ENCODE measurements around the gene TSPOAP1. TPM values are rescaled to one million over a fixed set of nuclear protein-coding genes. Genes with fewer than 3 reads are reported as not detected.
A peak's percentile ranks its signal among the peaks of the same experiment; 100 is the strongest.

TSPOAP1 gene
- total RNA-seq (2013; cell fraction: nucleolus; rRNA removed), result 52.4 and 53.8 TPM in 2 replicates
- total RNA-seq (2014; rRNA removed), result 5.6 and 5.7 TPM in 2 replicates
- 2.8 and 3.6 TPM in 2 replicates for total RNA-seq (2014; rRNA removed; fragmentation: Illumina TruSeq; extraction: Trizol)
- 6.5 and 8.8 TPM in 2 replicates for total RNA-seq (2021)
- 5.7 TPM for polyA plus RNA-seq (2011; ENCODE audit: low read depth)
- polyA plus RNA-seq (2011; rRNA removed), result 11.6 and 16.4 TPM in 2 replicates
- polyA plus RNA-seq (2011; cell fraction: cytosol; rRNA removed), result 12.2 and 16.5 TPM in 2 replicates
- 164 and 168 TPM in 2 replicates for polyA plus RNA-seq (2011; cell fraction: nucleus; rRNA removed)
- polyA plus RNA-seq (2012), result 9.8 and 14.2 TPM in 2 replicates
- polyA plus RNA-seq (2014; fragmentation: Illumina TruSeq; extraction: Trizol), result 1.2 and 4.2 TPM in 2 replicates
- under 1 TPM in 1 of 2 experiments, not detected in 1; 0.58 TPM for polyA plus RNA-seq (2014; fragmentation: Nextera tagmentation; extraction: Ambion mirVana)
- 8.5 and 10.9 TPM in 2 replicates for polyA plus RNA-seq (2014; rRNA removed)
- polyA plus RNA-seq (2016; fragmentation: Nextera tagmentation; extraction: Ambion mirVana), result 1 to 10 TPM; 2.2 to 3.2 TPM
- 7.2 and 17.1 TPM in 2 replicates for polyA minus RNA-seq (2011; rRNA and poly(A)+ RNA removed)
- polyA minus RNA-seq (2011; cell fraction: cytosol; rRNA and poly(A)+ RNA removed), result 6.4 and 6.7 TPM in 2 replicates
- 16.2 and 33.3 TPM in 2 replicates for polyA minus RNA-seq (2011; cell fraction: nucleus; rRNA and poly(A)+ RNA removed)
- percentile 65 among the genes with signal in this experiment for Bru-seq, nascent RNA
- percentile 74 among the genes with signal in this experiment for BruChase-seq, experiment 1, labeled RNA remaining after a 6-hour chase
- BruChase-seq, experiment 2, labeled RNA remaining after a 2-hour chase, result percentile 66 among the genes with signal in this experiment
- long read RNA-seq, experiment 1, full-length matches to known transcripts, result 1 of 2 reads
- long read RNA-seq, experiment 1, partial matches to known transcripts, result 0 of 2 reads
- long read RNA-seq, experiment 1, other reads (novel, unspliced or antisense), result 1 of 2 reads
- long read RNA-seq, experiment 2, full-length matches to known transcripts, result 3 of 3 reads
- long read RNA-seq, experiment 2, partial matches to known transcripts, result 0 of 3 reads
- long read RNA-seq, experiment 2, other reads (novel, unspliced or antisense), result 0 of 3 reads

DNA sequence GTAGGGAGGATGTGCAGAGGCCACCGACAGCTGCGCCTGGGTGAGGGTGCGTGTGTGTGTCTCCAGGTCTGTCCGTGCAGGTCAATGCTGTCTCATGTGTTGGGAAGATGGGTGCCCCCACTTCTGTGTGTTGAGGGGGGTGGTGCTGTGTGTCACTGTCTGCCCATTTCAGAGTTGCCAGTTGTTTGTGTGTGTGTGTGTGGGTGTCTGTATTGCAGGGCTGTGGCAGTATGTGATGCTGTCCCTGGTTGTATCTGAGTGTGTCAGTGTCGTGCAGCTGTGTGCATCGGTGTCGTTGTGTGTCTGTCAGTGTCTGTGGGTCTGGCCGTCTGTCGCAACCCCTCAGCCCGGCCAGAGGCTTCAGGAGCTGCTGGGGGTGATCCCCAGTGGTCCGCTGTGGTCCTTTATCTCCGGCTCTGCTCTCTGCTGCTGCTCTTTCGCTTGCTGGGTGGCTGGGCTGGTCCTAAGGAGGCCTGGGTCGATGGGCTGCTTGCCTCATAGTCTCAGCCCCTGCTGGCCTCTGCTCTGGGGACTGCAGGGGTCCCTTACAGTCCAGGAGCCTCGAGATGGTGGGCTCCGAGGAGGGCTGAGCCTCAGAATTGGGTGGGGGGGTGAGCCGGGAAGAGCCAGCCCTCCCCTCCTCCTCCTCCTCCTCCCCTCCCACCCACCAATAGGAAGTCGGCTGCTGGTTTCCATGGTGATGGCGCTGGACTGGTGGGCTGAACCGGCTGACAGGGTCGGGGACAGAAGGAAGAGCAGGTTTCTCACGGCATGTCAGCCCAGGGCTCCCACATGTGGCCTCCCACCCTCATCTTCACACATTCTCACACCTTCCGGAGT is at the start of gene TSPOAP1:
Gene TSPOAP1 (minus strand): TSS at position 601 of the 840 bp plus-strand sequence. CDS start 875 bp downstream, outside the sequence.
- RAD21 ChIA-PET (ENCODE audit: unreplicated experiment), result interaction anchor here (1.1 to 3.6 kb wide), 7 partner anchors 10 to 89 kb away, joined by 3 to 40 read pairs (median 7); partner anchors contain the start of genes RNF43 and SUPT4H1
- peak; percentile 95 for DNase-seq (ENCODE audit: low read depth, low spot score)
- CTCF ChIA-PET, result interaction anchor here (0.8 to 4.0 kb wide), 9 partner anchors 9 to 88 kb away, joined by 3 to 51 read pairs (median 6); partner anchors contain the start of genes RNF43 and SUPT4H1
- H3K4me1 ChIP-seq (ENCODE audit: control insufficient read depth, insufficient read depth, low read length), result peaks cover 18% of the 10 kb centered on the region
- H3K9ac ChIP-seq (ENCODE audit: control insufficient read depth, insufficient read depth, low read length), result peak within 1 kb of the TSS; percentile 48
- H3K4me2 ChIP-seq (ENCODE audit: control insufficient read depth, insufficient read depth), result peak within 1 kb of the TSS; percentile 73
- peak; percentile 22 for ATAC-seq
- peaks cover 49% of the 10 kb centered on the region for H3K79me2 ChIP-seq (ENCODE audit: control insufficient read depth, insufficient read depth, low read length)
- FAIRE-seq, result peak; percentile 54
- H3K27ac ChIP-seq (ENCODE audit: control insufficient read depth, insufficient read depth), result peak within 1 kb of the TSS; percentile 60
- SMC1A ChIA-PET (ENCODE audit: uncharacterized antibody, unreplicated experiment), result interaction anchor here (0.6 to 3.8 kb wide), 11 partner anchors 9 to 176 kb away, joined by 3 to 40 read pairs (median 4); partner anchors contain the start of genes RNF43 and SUPT4H1
- H2AFZ ChIP-seq (ENCODE audit: control insufficient read depth, low read depth, low read length), result no peak within 1 kb of the TSS
- no peaks in the 10 kb centered on the region; the same call in 2 of the 3 replicates for H3K9me3 ChIP-seq (replicated peaks; ENCODE audit: control insufficient read depth, insufficient read depth, low read length)
- POLR2A ChIA-PET, result interaction anchor here (0.8 to 8.4 kb wide), 6 partner anchors 11 to 96 kb away, joined by 3 to 77 read pairs (median 4); partner anchors contain the start of gene SUPT4H1
- intact Hi-C loops (cut with micrococcal nuclease; ENCODE audit: unreplicated experiment) (loop anchor here (1.0 kb wide), 2 partner anchors 16 to 24 kb away; partner anchors contain the start of gene SUPT4H1), in situ Hi-C loops (cut with MboI) (no loop called here)
- no peaks in the 10 kb centered on the region; a peak in 1 of 4 replicates for H3K27me3 ChIP-seq (replicated peaks in 1 of 2; ENCODE audit: control insufficient read depth in 2 of 2, insufficient read depth in 2 of 2, low read length in 1 of 2)
- no peaks in the 10 kb centered on the region; the same call in 1 of the 2 replicates for H4K20me1 ChIP-seq (ENCODE audit: control insufficient read depth, insufficient read depth)
- H3K36me3 ChIP-seq (ENCODE audit: control insufficient read depth in 2 of 2, insufficient read depth in 2 of 2, low read length in 1 of 2), result peaks cover 6 to 14% of the 10 kb centered on the region in 2 experiments
- H3K4me3 ChIP-seq, result peak within 1 kb of the TSS; percentile 56; the same call in 1 of the 2 replicates
- BruUV-seq (replicated peaks), result no TSS peak
- WGBS (ENCODE audit: insufficient coverage, insufficient replicate concordance, low lambda C conversion rate, missing lambda C conversion rate), result 2% methylated on average over 19 of the region's 23 CpGs
- no peak for TF ChIP-seq JUNB (IDR thresholded peaks at IDR 0.05)
- 0 out of 2 replicates have a peak, but pooled peaks have one; percentile 58 for TF ChIP-seq RCOR1 (conservative IDR thresholded peaks at IDR 0.05; ENCODE audit: low read depth, low read length)
- peak; percentile 79 for TF ChIP-seq KLF5 (IDR thresholded peaks at IDR 0.05; ENCODE audit: partially characterized antibody)
- TF ChIP-seq CREB1 (IDR thresholded peaks at IDR 0.05; ENCODE audit: low read depth), result no peak
- TF ChIP-seq MYB (IDR thresholded peaks at IDR 0.05; ENCODE audit: borderline replicate concordance, low read depth, low read length), result peak; percentile 71
- TF ChIP-seq PKNOX1 (IDR thresholded peaks at IDR 0.05), result peak; percentile 43
- TF ChIP-seq TARDBP (IDR thresholded peaks at IDR 0.05; ENCODE audit: borderline replicate concordance), result peak; percentile 66
- peak; percentile 99 for TF ChIP-seq HDGF (IDR thresholded peaks at IDR 0.05)
- peak; percentile 39; the same call in 1 of the 2 replicates for TF ChIP-seq ATF7 (IDR thresholded peaks at IDR 0.05; ENCODE audit: low read depth)
- peak in 1 of 2 experiments; percentile 51; a peak in 1 of 4 replicates for TF ChIP-seq SRF (IDR thresholded peaks at IDR 0.05; ENCODE audit: low read depth in 2 of 2, low read length in 2 of 2)
- TF ChIP-seq CBX5 (IDR thresholded peaks at IDR 0.05; ENCODE audit: low read depth), result no peak
- peak; percentile 90 for TF ChIP-seq MLLT1 (IDR thresholded peaks at IDR 0.05)
- no peak; the same call in 1 of the 2 replicates for TF ChIP-seq EED (IDR thresholded peaks at IDR 0.05; ENCODE audit: low read depth)
- peak; percentile 81 for TF ChIP-seq PBX3 (IDR thresholded peaks at IDR 0.05; ENCODE audit: insufficient replicate concordance, low read depth, low read length)

Data from GM12878 (cell line).